Measurements from ENCODE around the gene CSGALNACT2.

- TF ChIP-seq SMARCA5 (IDR thresholded peaks at IDR 0.05) (no peak), CTCF (IDR thresholded peaks at IDR 0.05 in 2 of 3, conservative IDR thresholded peaks at IDR 0.05 in 1 of 3; ENCODE audit: control insufficient read depth in 2 of 3, extremely low read depth in 1 of 3, insufficient read depth in 1 of 3, low read depth in 3 of 3, low read length in 3 of 3) (no peak), EP300 (IDR thresholded peaks at IDR 0.05; ENCODE audit: borderline replicate concordance in 1 of 2, control insufficient read depth in 1 of 2, low read depth in 2 of 2, low read length in 2 of 2) (no peak), BHLHE40 (IDR thresholded peaks at IDR 0.05; ENCODE audit: borderline replicate concordance in 1 of 2, low read depth in 2 of 2, low read length in 1 of 2) (no peak), ETV6 (conservative IDR thresholded peaks at IDR 0.05 in 1 of 2, IDR thresholded peaks at IDR 0.05 in 1 of 2; ENCODE audit: borderline replicate concordance in 1 of 2, low read depth in 1 of 2) (no peak), SIX5 (IDR thresholded peaks at IDR 0.05; ENCODE audit: low read depth, low read length, severe bottlenecking) (no peak), FOS (IDR thresholded peaks at IDR 0.05; ENCODE audit: borderline replicate concordance, extremely low read depth, insufficient read length) (no peak), MTA2 (IDR thresholded peaks at IDR 0.05; ENCODE audit: low read depth) (no peak), MXI1 (IDR thresholded peaks at IDR 0.05; ENCODE audit: low read depth, low read length) (no peak), POLR2A (IDR thresholded peaks at IDR 0.05; ENCODE audit: low read depth, low read length) (no peak), HDAC6 (IDR thresholded peaks at IDR 0.05; ENCODE audit: unreplicated experiment) (no peak)
- TF ChIP-seq, protein P1, sequence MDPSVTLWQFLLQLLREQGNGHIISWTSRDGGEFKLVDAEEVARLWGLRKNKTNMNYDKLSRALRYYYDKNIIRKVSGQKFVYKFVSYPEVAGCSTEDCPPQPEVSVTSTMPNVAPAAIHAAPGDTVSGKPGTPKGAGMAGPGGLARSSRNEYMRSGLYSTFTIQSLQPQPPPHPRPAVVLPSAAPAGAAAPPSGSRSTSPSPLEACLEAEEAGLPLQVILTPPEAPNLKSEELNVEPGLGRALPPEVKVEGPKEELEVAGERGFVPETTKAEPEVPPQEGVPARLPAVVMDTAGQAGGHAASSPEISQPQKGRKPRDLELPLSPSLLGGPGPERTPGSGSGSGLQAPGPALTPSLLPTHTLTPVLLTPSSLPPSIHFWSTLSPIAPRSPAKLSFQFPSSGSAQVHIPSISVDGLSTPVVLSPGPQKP (IDR thresholded peaks at IDR 0.05; ENCODE audit: low read depth, low read length) = no peak
- TF ChIP-seq, protein P2, sequence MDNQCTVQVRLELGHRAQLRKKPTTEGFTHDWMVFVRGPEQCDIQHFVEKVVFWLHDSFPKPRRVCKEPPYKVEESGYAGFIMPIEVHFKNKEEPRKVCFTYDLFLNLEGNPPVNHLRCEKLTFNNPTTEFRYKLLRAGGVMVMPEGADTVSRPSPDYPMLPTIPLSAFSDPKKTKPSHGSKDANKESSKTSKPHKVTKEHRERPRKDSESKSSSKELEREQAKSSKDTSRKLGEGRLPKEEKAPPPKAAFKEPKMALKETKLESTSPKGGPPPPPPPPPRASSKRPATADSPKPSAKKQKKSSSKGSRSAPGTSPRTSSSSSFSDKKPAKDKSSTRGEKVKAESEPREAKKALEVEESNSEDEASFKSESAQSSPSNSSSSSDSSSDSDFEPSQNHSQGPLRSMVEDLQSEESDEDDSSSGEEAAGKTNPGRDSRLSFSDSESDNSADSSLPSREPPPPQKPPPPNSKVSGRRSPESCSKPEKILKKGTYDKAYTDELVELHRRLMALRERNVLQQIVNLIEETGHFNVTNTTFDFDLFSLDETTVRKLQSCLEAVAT (IDR thresholded peaks at IDR 0.05) = no peak
These were observed 56.0 kb downstream of the CSGALNACT2 start for GRCh38 chr10:43194266-43194665.
